Aorta (tissue), 5 donors: ENCODE results near the gene FKBP15. TPM values are rescaled to one million over a fixed set of nuclear protein-coding genes. Genes with fewer than 3 reads are reported as not detected.
"Not testable (repeated sequence)": the region's sequence is repeated elsewhere in the genome, so short reads cannot be mapped to it uniquely, and the experiment has no call there.

ENCODE experiments used
- ATAC-seq: fragments of 200-7000 bp; cut with Tn5 transposase; one replicate; pipeline ENCODE4 v1.9.1; 2022; ENCODE audit warnings: moderate library complexity; ENCODE audit not compliant: low FRiP score
- DNase-seq, 2 donors: peaks; one replicate each; pipeline ENCODE4 v3.0.0-alpha.2; 2020
- H3K27ac ChIP-seq, 2 donors: one replicate each; pipeline ENCODE4 v1.5.1; 2013; ENCODE audit warnings: low read length in 2 of 2, mild to moderate bottlenecking in 2 of 2, moderate library complexity in 2 of 2, control low read depth in 1 of 2, inconsistent platforms in 1 of 2, low read depth in 1 of 2
- H3K27me3 ChIP-seq, 2 donors: one replicate each; pipeline ENCODE4 v1.6.1; 2013; ENCODE audit warnings: control low read depth in 1 of 2, low read length in 1 of 2, mild to moderate bottlenecking in 1 of 2, moderate library complexity in 1 of 2; ENCODE audit not compliant: insufficient read depth in 2 of 2, control insufficient read depth in 1 of 2
- H3K36me3 ChIP-seq, 2 donors: one replicate each; pipeline ENCODE4 v1.6.1; 2013; ENCODE audit warnings: control low read depth in 1 of 2, low read length in 1 of 2, mild to moderate bottlenecking in 1 of 2; ENCODE audit not compliant: insufficient read depth in 2 of 2, control insufficient read depth in 1 of 2
- H3K4me1 ChIP-seq, 2 donors: one replicate each; pipeline ENCODE4 v1.6.1; 2013; ENCODE audit warnings: low read length in 2 of 2, control low read depth in 1 of 2, mild to moderate bottlenecking in 1 of 2, moderate library complexity in 1 of 2; ENCODE audit not compliant: insufficient read depth in 2 of 2, control insufficient read depth in 1 of 2
- H3K4me3 ChIP-seq, 2 donors: one replicate each; pipeline ENCODE4 v1.5.1; 2013; ENCODE audit warnings: low read length in 2 of 2, control low read depth in 1 of 2, mild to moderate bottlenecking in 1 of 2
- H3K9me3 ChIP-seq: one replicate; pipeline ENCODE4 v1.6.1; 2013; ENCODE audit warnings: mild to moderate bottlenecking, low read length; ENCODE audit not compliant: control insufficient read depth
- WGBS, 2 donors: extraction: QIAGEN DNeasy Blood & Tissue Kit; methylation state at CpG; one replicate each; pipeline ENCODE4 v1.1.7; 2013; 5-methylcytosine and 5-hydroxymethylcytosine counted together
- intact Hi-C, 2 donors: fragments of 100-400 bp; cut with DNase I; formaldehyde crosslinking; loops; one replicate each; pipeline versions ENCODE4 v1.14.2 to v1.15.0; 2022
- polyA plus RNA-seq, 2 donors: library from polyadenylated mRNA; stranded (reverse); fragments of 200-250 nt; gene quantifications; one replicate each; pipeline ENCODE4 v1.2.3, GENCODE V29; 2013
- total RNA-seq, 2 donors: library from RNA; stranded (reverse); fragmentation: NEBNext Ultra II Directional; extraction: Animal tissue kit (Norgen Biotek cat#: 25700); gene quantifications; one replicate each; pipeline ENCODE4 v1.2.1, GENCODE V29; 2021
- donor health status: healthy with polysubstance abuse.
- donor health status: Bipolar disorder and iron deficiency.
- donor health status: DM: no; HTN: no; CAD: no.
- donor health status: DM: no; HTN: no; CAD: no.
- donor health status: DM: yes; HTN: yes; CAD: no.

Gene FKBP15
- total and polyA plus RNA-seq, 4 donors = 8.4 to 48.3 (median 20.2) TPM

DNA sequence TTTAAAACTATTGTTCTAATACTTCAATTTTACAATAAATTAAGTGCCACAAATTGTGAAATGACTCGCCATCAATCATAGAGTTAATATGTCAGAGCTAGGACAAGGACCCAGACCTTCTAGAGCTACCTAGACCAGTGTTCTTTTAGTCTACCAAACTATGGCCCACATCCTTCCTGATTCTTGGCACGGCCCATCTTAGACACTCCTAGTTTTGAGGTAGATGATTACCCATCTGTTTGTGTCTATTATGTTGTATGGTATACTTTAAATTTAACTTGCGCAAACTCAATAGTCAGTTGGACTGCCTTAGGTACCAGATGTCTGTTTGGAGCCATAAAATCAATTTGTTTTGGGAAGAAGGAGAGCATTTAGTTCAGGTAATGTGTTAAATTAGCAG, 36.8 kb upstream of the FKBP15 start:
- no peak overlapping the region for H3K27ac ChIP-seq
- peaks cover 5 to 13% of the 10 kb centered on the region in 2 donors for H3K36me3 ChIP-seq
- no peaks in the 10 kb centered on the region for H3K27me3 ChIP-seq
- WGBS, 2 donors = 96 to 99% methylated on average over 3 of the region's 3 CpGs
- DNase-seq (no peak), ATAC-seq (no peak)
- no peak overlapping the region for H3K4me3 ChIP-seq
- intact Hi-C loops = no loop called here
- no peaks in the 10 kb centered on the region for H3K4me1 ChIP-seq
- no peaks in the 10 kb centered on the region for H3K9me3 ChIP-seq

DNA sequence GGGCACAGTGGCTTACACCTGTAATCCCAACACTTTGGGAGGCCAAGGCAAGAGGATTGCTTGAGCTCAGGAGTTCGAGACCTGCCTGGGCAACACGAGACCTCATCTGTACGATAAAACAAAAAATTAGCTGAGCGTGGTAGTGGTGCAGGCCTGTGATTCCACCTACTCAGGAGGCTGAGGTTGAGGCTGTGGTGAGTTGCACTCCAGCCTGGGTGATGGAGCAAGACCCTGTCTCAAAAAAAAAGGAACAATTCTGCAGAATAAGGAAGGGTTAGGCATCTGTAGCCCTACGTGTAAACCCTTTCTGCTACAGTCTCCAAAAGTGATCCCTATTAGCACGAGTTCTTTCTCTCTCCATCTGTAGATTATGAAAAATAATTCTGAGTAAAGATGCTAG, 34.4 kb upstream of the FKBP15 start:
- no peaks in the 10 kb centered on the region for H3K4me1 ChIP-seq
- H3K36me3 ChIP-seq = peaks cover 5 to 10% of the 10 kb centered on the region in 2 donors
- ATAC-seq = no peak
- no peaks in the 10 kb centered on the region for H3K27me3 ChIP-seq
- no peak for DNase-seq
- H3K4me3 ChIP-seq = no peak overlapping the region
- no peaks in the 10 kb centered on the region for H3K9me3 ChIP-seq
- WGBS, 2 donors = 94 to 95% methylated on average over 6 of the region's 6 CpGs
- intact Hi-C loops = no loop called here
- no peak overlapping the region for H3K27ac ChIP-seq

DNA sequence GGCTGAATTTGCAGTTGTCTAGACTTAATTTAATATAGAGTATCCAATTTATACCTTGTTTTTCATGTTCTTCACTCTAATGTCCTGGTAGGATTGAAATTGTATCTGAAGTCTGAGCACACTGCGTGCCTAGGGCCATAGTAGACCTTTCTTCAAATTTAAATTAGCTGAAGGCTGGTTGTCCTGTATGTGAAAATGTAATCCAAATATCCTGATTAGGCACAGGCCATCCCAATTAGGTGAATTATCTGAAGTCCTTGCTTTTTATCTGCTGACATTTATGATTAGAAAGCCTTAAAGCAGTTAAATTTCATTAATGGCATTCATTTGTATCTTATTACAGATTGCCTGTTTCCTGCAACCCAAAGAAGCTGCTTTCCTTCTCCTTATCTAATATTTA, 33.9 kb upstream of the FKBP15 start:
- WGBS, 2 donors = 95 to 97% methylated on average over 1 of the region's 1 CpG

DNA sequence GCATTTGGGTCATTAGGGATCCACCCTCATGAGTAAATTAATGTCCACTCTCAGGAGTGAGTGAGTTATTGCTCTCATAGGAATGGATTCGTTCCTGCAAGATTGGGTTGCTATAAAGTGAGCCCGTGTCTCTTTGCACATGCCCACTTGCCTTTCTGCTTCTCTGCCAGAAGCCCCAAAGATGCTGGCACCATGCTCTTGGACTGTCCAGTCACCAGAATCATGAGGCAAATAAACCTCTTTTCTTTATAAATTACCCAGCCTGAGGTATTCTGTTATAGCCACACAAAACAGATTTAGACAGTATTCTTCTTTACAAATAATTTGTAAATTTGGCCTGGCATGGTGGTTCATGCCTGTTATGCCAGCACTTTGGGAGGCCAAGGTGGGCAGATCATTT, 29.7 kb upstream of the FKBP15 start:
- Histone ChIP-seq H3K27ac (no peak overlapping the region), H3K27me3 (no peaks in the 10 kb centered on the region), H3K9me3 (no peaks in the 10 kb centered on the region), H3K4me1 (no peaks in the 10 kb centered on the region), H3K4me3 (no peak overlapping the region), H3K36me3 (no peaks in the 10 kb centered on the region)
- DNase-seq = no peak
- ATAC-seq = no peak
- WGBS, 2 donors = 78 to 83% methylated on average over 2 of the region's 2 CpGs
- intact Hi-C loops = no loop called here

More for the DNA sequence above, 33.9 kb upstream of the FKBP15 start:
- no peaks in the 10 kb centered on the region for H3K27me3 ChIP-seq
- no peak overlapping the region for H3K27ac ChIP-seq
- no peaks in the 10 kb centered on the region for H3K9me3 ChIP-seq
- H3K4me3 ChIP-seq = no peak overlapping the region
- no peaks in the 10 kb centered on the region for H3K4me1 ChIP-seq
- ATAC-seq = no peak
- H3K36me3 ChIP-seq = peaks cover 5 to 10% of the 10 kb centered on the region in 2 donors
- intact Hi-C loops = no loop called here
- DNase-seq = no peak

DNA sequence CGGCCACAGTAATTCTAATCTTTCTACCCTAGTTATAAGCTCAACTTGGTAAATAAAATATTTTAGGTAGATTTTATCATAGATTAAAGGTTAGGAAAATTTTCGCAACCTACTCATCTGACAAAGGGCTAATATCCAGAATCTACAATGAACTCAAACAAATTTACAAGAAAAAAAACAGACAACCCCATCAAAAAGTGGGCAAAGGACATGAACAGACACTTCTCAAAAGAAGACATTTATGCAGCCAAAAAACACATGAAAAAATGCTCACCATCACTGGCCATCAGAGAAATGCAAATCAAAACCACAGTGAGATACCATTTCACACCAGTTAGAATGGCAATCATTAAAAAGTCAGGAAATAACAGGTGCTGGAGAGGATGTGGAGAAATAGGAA, 28.6 kb upstream of the FKBP15 start:
- H3K27ac ChIP-seq, intact Hi-C loops, DNase-seq, H3K9me3 ChIP-seq, H3K4me1 ChIP-seq, H3K27me3 ChIP-seq, H3K4me3 ChIP-seq, ATAC-seq, H3K36me3 ChIP-seq: not testable (repeated sequence)
- WGBS, 2 donors = 98 to 100% methylated on average over 2 of the region's 2 CpGs

DNA sequence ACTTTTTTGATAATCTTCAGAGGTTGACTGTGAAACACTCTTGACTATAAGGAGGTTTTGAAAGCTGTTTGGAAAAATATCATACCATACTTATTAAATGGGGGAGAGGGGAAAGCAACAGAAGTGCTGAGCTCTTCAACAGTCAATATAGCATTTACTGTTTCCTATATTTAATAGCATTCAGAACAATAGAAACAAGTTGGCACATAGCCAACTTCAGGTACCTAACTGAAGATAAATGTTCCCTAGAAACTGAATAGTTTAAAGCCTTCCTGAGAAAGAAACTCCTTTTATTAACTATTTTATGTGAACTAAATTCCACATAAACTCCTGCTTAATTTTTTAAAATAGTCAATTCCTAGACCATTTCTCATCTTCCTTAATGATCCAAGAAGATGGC, 26.6 kb upstream of the FKBP15 start:
- intact Hi-C loops = no loop called here
- DNase-seq (no peak), ATAC-seq (no peak)
- no peaks in the 10 kb centered on the region for H3K27me3 ChIP-seq
- H3K36me3 ChIP-seq = no peaks in the 10 kb centered on the region
- no peaks in the 10 kb centered on the region for H3K4me1 ChIP-seq
- H3K4me3 ChIP-seq = no peak overlapping the region
- no peak overlapping the region for H3K27ac ChIP-seq
- no peaks in the 10 kb centered on the region for H3K9me3 ChIP-seq

DNA sequence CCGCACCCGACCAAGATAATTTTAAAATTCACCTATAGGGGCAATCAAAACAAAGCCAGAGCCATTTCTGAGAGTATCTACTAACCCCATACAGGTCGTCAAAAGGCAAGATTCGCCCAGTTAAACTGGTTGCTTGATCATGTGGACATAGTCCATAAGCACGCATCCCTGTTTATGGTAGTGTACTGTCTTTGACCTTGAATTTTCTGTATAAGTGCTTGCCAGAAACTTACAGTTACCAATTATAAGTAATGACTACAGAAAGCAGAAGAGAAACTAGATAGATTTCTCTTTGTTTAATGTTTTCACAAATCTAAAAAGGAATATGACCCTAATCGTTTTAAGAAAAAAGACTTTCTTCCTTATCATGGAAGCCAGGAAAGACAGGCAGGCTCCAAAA, 25.9 kb upstream of the FKBP15 start:
- H3K27me3 ChIP-seq = no peaks in the 10 kb centered on the region
- H3K27ac ChIP-seq = no peak overlapping the region
- intact Hi-C loops = no loop called here
- ATAC-seq (no peak), DNase-seq (no peak)
- no peaks in the 10 kb centered on the region for H3K9me3 ChIP-seq
- no peaks in the 10 kb centered on the region for H3K4me1 ChIP-seq
- no peak overlapping the region for H3K4me3 ChIP-seq
- H3K36me3 ChIP-seq = no peaks in the 10 kb centered on the region
- 88 to 89% methylated on average over 6 of the region's 6 CpGs for WGBS, 2 donors

DNA sequence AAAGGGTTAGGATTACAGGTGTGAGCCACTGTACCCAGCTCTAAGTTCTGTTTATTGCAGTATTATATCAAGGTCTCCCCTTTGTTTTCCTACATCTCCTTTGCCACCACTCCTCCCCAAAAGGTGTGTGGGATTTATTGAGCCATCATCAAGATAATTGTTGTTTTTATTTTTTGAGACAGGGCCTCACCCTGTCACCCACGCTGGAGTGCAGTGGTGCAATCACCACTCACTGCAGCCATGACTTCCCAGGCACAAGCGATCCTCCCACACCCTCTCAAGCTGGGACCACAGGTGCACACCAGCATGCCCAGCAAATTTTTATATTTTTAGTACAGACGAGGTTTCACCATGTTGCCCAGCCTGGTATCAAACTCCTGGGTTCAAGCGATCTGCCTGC, 24.8 kb upstream of the FKBP15 start:
- no peak for ATAC-seq

DNA sequence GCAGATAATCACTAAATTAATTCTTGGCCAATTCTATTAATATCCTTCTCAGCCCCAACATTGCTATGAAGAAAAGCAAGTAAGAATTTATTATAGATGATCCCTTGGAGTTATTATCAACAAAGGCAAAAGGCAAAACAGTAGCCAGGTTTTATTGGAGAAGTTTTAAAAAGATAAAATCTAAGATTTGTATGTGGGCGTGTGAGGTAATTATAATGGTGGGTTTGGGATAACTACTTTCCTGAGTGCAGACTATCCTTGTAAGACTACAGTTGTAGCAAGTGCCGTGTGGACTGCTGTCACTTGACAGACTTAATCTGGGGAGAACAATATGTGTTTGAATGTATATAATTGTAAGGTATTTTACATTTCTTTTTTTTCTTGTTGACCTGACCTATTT, 23.5 kb upstream of the FKBP15 start:
- no peaks in the 10 kb centered on the region for H3K4me1 ChIP-seq
- H3K4me3 ChIP-seq = no peak overlapping the region
- H3K9me3 ChIP-seq = no peaks in the 10 kb centered on the region
- DNase-seq (no peak), ATAC-seq (no peak)
- 94 to 97% methylated on average over 2 of the region's 2 CpGs for WGBS, 2 donors
- H3K36me3 ChIP-seq = no peaks in the 10 kb centered on the region
- H3K27ac ChIP-seq = no peak overlapping the region
- intact Hi-C loops = no loop called here
- no peaks in the 10 kb centered on the region for H3K27me3 ChIP-seq

More for the DNA sequence above, 24.8 kb upstream of the FKBP15 start:
- DNase-seq = no peak
- H3K27me3 ChIP-seq = no peaks in the 10 kb centered on the region
- intact Hi-C loops = no loop called here
- H3K9me3 ChIP-seq = no peaks in the 10 kb centered on the region
- H3K27ac ChIP-seq = no peak overlapping the region
- H3K4me3 ChIP-seq = no peak overlapping the region
- no peaks in the 10 kb centered on the region for H3K36me3 ChIP-seq
- no peaks in the 10 kb centered on the region for H3K4me1 ChIP-seq
- 90 to 92% methylated on average over 4 of the region's 4 CpGs for WGBS, 2 donors
